Skeletal muscle tissue (tissue), 4 donors: ENCODE measurements around the gene STX8. TPM values are rescaled to one million over a fixed set of nuclear protein-coding genes. Genes with fewer than 3 reads are reported as not detected.
"Not testable (repeated sequence)": the region's sequence is repeated elsewhere in the genome, so short reads cannot be mapped to it uniquely, and the experiment has no call there.

Experiments
- H3K27ac ChIP-seq: one replicate; pipeline ENCODE4 v1.7.0; 2013; ENCODE audit warnings: mild to moderate bottlenecking, low read depth, low read length, inconsistent platforms
- H3K27me3 ChIP-seq, 3 donors: one replicate each; pipeline ENCODE4 v1.7.0; 2013; ENCODE audit warnings: low read length in 3 of 3; ENCODE audit not compliant: control insufficient read depth in 3 of 3, insufficient read depth in 3 of 3
- H3K36me3 ChIP-seq, 3 donors: one replicate each; pipeline ENCODE4 v1.7.0; 2013; ENCODE audit warnings: low read length in 3 of 3; ENCODE audit not compliant: control insufficient read depth in 3 of 3, insufficient read depth in 3 of 3
- H3K4me1 ChIP-seq, 3 donors: one replicate each; pipeline ENCODE4 v1.7.0; 2013; ENCODE audit warnings: low read length in 3 of 3, mild to moderate bottlenecking in 3 of 3; ENCODE audit not compliant: control insufficient read depth in 3 of 3, insufficient read depth in 3 of 3
- H3K4me3 ChIP-seq, 3 donors: one replicate each; pipeline ENCODE4 v1.7.0; 2013; ENCODE audit warnings: low read length in 3 of 3
- H3K9ac ChIP-seq, 3 donors: one replicate each; pipeline ENCODE4 v1.7.0; 2013; ENCODE audit warnings: low read length in 3 of 3, mild to moderate bottlenecking in 3 of 3, moderate library complexity in 2 of 3, low read depth in 1 of 3
- H3K9me3 ChIP-seq, 3 donors: one replicate each; pipeline ENCODE4 v1.7.0; 2013; ENCODE audit warnings: low read length in 3 of 3; ENCODE audit not compliant: control insufficient read depth in 3 of 3
- total RNA-seq: library from RNA; depleted of rRNA; stranded (reverse); fragments of >200 nt; gene quantifications from one replicate; pipeline ENCODE4 v1.2.3, GENCODE V29; 2014
- donor health status: Osteomylitis.

STX8 gene
- total RNA-seq, 1 donor from 2014 or later, result 68.4 TPM

DNA sequence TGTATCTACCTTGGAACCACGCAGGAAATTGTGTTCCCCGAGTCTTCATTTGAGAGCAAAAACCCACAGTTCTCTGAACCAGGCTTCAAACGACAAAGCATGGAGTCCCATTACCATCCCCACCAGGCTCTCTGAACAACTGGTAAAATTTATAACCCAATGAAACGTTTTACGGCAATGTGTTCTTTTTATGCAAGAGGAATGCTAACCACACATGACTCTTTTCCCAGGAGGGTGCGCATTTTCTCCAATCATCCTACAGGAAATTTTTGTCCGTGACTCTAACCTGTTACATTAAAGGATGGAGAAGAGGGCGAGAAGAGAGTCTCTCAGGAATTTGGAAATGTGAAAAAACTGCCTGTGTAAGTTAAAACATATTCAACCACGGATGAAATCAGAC lies 17.8 kb downstream of the STX8 start:
- H3K4me1 ChIP-seq, result no peaks in the 10 kb centered on the region
- H3K9ac ChIP-seq, result no peak overlapping the region
- no peaks in the 10 kb centered on the region for H3K36me3 ChIP-seq
- H3K9me3 ChIP-seq, result no peaks in the 10 kb centered on the region
- no peaks in the 10 kb centered on the region for H3K27me3 ChIP-seq
- H3K4me3 ChIP-seq, result no peak overlapping the region
- no peak overlapping the region for H3K27ac ChIP-seq

DNA sequence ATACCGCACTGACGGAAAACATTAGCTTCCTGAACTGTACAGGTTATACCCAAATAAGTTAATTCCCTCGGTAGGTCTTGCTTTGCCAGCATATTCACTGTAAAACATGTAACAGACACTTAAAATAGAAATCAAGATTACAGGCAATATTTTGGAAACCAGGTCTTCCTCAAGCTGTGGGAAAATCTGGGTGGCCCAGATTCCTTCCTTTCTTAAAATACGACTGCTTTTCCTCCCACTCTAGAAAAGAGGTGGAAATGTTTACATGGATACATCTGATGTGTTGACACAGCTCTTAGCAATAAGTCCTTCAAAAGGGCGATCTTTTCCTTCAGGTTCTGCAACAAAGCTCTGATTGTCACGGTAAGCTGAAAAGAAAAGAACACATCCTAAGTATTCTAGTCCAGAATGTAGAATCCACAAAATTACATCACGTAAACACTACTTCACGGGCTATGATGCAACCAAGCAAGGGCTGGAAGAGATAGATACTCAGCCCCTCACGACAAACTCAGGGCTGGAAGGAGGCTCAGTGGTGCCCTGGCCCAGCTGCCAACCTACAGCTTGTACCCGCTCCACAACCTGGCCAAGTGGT lies 18.4 kb downstream of the STX8 start:
- Histone ChIP-seq H3K4me3 (no peak overlapping the region), H3K9ac (no peak overlapping the region), H3K9me3 (no peaks in the 10 kb centered on the region)

DNA sequence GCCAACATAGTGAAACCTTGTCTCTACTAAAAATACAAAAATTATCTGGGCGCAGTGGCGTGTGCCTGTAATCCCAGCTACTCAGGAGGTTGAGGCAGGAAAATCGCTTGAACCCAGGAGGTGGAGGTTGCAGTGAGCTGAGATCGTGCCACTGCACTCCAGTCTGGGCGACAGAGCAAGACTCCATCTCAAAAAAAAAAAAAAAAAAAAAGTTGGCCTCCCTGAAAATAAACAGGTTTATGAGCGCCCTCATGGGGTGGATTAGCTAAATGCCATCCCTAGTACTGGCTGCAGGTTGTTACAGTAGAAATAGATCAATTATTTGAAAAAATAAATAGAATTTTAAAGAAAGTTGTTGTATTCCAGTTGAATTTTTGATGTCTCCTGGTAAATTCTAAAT lies 20.9 kb downstream of the STX8 start:
- not testable (repeated sequence) for H3K27me3 ChIP-seq, H3K9me3 ChIP-seq, H3K36me3 ChIP-seq, H3K9ac ChIP-seq, H3K4me1 ChIP-seq, H3K27ac ChIP-seq, H3K4me3 ChIP-seq

More for the DNA sequence above, 18.4 kb downstream of the STX8 start:
- no peaks in the 10 kb centered on the region for H3K36me3 ChIP-seq
- H3K27ac ChIP-seq, result no peak overlapping the region
- no peaks in the 10 kb centered on the region for H3K4me1 ChIP-seq
- no peaks in the 10 kb centered on the region for H3K27me3 ChIP-seq

DNA sequence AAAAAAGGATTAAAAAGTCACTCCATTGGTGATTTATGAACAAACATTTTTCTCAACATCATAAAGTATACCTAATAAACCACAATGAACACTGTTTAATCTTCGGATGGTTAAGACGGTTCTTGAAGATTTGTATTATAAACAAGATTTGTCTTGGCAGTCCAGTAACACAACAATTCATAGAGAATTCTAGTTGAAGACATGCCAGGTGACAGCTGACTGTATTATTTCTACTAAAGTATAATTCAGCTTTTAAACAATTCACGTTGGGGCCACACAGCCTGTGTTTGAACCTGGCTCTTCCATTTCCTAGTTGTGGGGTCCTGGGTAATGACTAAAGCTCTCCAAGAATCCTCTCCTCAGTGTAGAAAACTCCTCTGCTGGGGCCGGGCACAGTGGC lies 22.0 kb downstream of the STX8 start:
- Histone ChIP-seq H3K4me3 (no peak overlapping the region), H3K9me3 (no peaks in the 10 kb centered on the region), H3K27ac (no peak overlapping the region), H3K27me3 (no peaks in the 10 kb centered on the region), H3K9ac (no peak overlapping the region), H3K4me1 (no peaks in the 10 kb centered on the region), H3K36me3 (peaks cover 0 to 5% (median 2%) of the 10 kb centered on the region in 3 donors)

DNA sequence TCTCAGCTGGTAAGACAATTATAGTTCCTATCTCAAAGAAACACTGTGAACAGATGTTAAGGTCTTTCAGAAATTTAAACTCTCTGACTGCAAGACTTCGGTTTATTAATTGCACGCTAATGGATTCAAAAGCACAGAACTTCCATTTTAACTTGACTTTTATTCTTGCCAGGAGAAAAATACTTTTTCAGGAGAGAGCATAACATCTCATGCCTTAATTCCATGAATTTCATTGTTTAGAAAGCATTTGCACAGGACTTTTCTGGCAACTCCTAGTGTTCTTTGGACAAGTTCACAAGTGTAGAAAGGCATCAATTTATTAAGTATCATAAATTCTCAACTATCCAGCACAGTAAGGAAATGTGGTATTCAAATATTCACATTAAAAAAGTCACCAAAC lies 22.4 kb downstream of the STX8 start:
- H3K9me3 ChIP-seq, result no peaks in the 10 kb centered on the region
- H3K27me3 ChIP-seq, result no peaks in the 10 kb centered on the region
- H3K9ac ChIP-seq, result no peak overlapping the region
- H3K27ac ChIP-seq, result no peak overlapping the region
- H3K4me3 ChIP-seq, result no peak overlapping the region
- H3K4me1 ChIP-seq, result no peaks in the 10 kb centered on the region
- peaks cover 0 to 5% (median 2%) of the 10 kb centered on the region in 3 donors for H3K36me3 ChIP-seq

DNA sequence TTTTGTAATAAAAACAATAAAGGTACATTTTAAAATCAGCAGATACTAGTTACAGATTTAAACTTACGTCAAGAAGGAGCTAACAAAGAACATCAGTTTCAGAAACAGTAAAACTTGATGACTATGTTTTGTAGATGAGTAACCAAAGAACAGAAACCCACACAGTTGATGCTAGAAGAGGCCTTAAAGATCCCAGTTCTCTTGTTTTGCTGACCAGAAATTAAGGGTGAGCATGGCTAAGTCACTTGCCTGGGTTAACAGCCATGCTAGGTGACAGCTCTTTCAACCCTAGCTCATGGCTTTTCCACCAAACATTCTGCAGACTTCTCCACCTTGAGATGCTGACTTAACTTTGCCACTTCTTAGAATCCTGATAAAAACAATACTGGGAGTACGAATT lies 26.4 kb downstream of the STX8 start:
- Histone ChIP-seq H3K4me1 (no peaks in the 10 kb centered on the region), H3K27ac (no peak overlapping the region), H3K4me3 (no peak overlapping the region), H3K36me3 (peaks cover 0 to 5% (median 2%) of the 10 kb centered on the region in 3 donors), H3K9me3 (no peaks in the 10 kb centered on the region), H3K9ac (no peak overlapping the region), H3K27me3 (no peaks in the 10 kb centered on the region)

DNA sequence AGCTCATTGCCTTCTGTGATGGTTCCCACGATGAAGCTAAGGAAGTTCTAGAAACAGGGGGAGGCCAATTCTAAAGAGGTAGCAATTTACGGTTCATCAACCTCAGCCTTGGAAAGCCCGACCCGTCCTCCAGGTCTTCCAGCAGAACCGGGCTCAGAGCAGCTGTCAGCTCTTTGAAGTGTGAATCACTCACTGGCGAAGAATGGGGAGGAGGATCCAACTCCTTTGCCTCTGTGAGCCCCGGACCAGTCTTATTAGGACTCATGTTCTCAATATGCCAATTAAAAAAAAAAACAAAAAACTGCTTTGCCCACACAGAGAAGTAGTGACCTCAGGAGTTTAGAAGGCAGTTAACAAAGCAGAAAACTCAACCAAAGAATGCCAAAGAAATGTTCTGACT lies 31.4 kb downstream of the STX8 start:
- Histone ChIP-seq H3K36me3 (peaks cover 0 to 9% (median 6%) of the 10 kb centered on the region in 3 donors), H3K4me1 (no peaks in the 10 kb centered on the region)

DNA sequence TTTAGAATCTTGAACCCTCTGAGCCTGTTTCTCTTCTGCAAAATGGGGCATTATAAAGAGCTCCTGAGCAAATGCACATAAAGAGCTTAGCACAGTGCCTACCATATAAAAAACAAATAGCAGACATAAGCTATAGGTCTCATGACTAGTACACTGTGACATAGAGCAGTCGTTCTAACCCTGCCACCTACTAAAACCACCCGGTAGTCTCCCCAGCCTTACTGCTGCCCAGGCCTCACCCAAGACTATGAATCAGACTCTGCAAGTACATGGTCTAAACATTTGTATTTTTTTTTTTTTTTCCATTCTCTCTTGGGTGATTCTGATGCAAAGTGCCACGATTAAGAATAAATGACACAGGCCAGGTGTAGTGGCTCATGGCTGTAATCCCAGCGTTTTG lies 33.9 kb downstream of the STX8 start:
- no peak overlapping the region for H3K9ac ChIP-seq
- no peaks in the 10 kb centered on the region for H3K27me3 ChIP-seq
- no peak overlapping the region for H3K4me3 ChIP-seq
- H3K36me3 ChIP-seq, result peaks cover 0 to 14% (median 6%) of the 10 kb centered on the region in 3 donors
- no peak overlapping the region for H3K27ac ChIP-seq
- no peaks in the 10 kb centered on the region for H3K4me1 ChIP-seq
- H3K9me3 ChIP-seq, result no peaks in the 10 kb centered on the region

More for the DNA sequence above, 31.4 kb downstream of the STX8 start:
- H3K9me3 ChIP-seq, result no peaks in the 10 kb centered on the region
- H3K27me3 ChIP-seq, result no peaks in the 10 kb centered on the region
- H3K9ac ChIP-seq, result no peak overlapping the region
- H3K4me3 ChIP-seq, result no peak overlapping the region
- no peak overlapping the region for H3K27ac ChIP-seq

DNA sequence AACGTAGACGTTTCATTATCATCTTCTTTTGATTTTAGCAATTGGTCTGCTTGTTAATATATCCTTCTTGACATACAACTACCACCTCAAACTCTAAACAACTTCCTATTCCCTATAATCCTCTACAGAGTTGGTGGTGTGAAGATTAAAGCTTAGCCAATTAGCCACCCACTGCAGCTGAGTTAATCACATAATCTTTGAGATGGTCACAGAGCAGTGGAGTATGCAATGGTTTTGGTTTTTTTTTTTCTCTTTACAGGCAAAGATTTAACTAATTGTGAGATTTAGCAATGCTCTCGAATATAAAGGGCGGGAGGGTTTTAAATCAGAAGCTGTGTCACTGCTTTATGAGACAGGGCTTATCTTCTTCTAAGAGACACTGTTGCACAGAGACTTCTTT lies 37.0 kb downstream of the STX8 start:
- no peaks in the 10 kb centered on the region for H3K9me3 ChIP-seq
- no peak overlapping the region for H3K27ac ChIP-seq
- H3K36me3 ChIP-seq, result peaks cover 0 to 14% (median 3%) of the 10 kb centered on the region in 3 donors
- H3K9ac ChIP-seq, result no peak overlapping the region
- no peak overlapping the region for H3K4me3 ChIP-seq
- no peaks in the 10 kb centered on the region for H3K27me3 ChIP-seq
- no peaks in the 10 kb centered on the region for H3K4me1 ChIP-seq

DNA sequence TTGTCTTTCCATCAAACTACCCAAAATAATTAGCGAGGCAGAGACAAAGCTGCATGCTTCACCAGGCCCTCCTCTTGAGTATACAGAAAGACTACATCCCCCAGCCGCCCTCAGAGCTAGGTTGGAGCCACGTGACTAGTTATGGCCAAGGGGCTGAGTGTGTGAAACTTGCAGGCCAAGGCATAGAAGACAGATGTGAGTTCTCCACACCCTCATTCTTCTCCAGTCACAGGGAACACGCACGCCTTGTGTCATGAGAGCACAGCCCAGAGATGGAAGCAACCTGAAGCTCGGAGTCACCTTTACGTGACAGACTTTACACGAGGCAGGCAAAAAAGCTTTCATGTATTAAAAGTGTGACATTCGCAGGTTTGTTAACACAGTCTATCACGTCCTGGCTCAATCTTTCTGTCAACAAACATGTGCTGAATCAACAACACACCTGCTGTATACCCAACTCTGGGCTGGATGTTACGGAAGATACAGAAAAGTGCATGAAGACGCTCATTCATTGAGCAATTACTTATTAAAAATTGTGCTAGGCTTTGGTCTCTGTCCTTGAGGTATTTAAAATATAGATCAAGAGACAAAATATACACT lies 38.3 kb downstream of the STX8 start:
- H3K4me3 ChIP-seq, result no peak overlapping the region
- peaks cover 0 to 14% (median 3%) of the 10 kb centered on the region in 3 donors for H3K36me3 ChIP-seq
- H3K27me3 ChIP-seq, result no peaks in the 10 kb centered on the region
- no peak overlapping the region for H3K27ac ChIP-seq
- H3K9ac ChIP-seq, result no peak overlapping the region
- no peaks in the 10 kb centered on the region for H3K4me1 ChIP-seq
- no peaks in the 10 kb centered on the region for H3K9me3 ChIP-seq
